ENCODE measurements around the gene NUP133. TPM values are rescaled to one million over a fixed set of nuclear protein-coding genes. Genes with fewer than 3 reads are reported as not detected.
"Not testable (repeated sequence)": the region's sequence is repeated elsewhere in the genome, so short reads cannot be mapped to it uniquely, and the experiment has no call there.

The NUP133 gene
- total RNA-seq, 2 donors from 2014 or later = 42.1 to 52.1 TPM

DNA sequence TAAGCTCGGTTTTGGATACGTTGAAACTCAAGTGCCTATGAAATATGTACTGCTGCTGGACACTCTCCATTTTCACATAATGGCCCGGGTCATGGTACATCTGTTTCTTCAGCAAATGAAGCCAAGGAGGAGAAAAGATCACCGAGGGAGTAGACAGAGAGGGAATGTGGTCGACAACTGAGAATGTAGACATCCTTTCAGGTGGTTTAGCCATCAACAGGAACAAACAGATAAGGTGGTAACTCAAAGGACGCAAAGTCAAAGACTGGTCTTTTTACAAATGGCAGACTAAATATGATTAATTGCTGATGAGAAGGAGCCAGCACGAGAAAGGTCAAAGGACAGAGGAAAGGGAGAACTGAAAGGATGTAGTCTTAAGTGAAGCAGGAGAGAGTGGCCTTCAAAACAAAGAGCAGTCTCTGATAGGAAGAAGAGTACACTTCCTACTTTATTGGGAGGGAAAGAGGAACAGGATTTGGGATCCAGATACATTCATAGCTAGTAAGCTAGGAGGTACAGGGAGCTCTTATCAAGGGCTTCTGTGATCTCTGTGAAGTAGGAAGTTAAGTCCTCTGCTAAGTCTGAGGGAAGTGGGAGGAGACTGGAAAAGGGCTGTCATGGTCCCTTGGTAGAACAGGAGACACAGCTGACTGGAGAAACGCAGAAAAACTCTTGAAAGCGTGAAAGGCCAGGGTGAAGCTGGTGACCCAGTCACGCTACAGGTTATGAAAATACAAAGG is 28.3 kb downstream of the NUP133 start:
- Mint-ChIP-seq H3K36me3 (ENCODE audit: low read depth) (peaks cover 94% of the 10 kb centered on the region), H3K4me1 (peaks cover 17% of the 10 kb centered on the region), H3K27ac (no peak overlapping the region), H3K4me3 (no peak overlapping the region), H3K9me3 (no peaks in the 10 kb centered on the region), H3K27me3 (no peaks in the 10 kb centered on the region)
- ATAC-seq (replicated peaks) = no peak

GRCh38 chr1:229478852-229479251 is 29.3 kb downstream of the NUP133 start:
- Mint-ChIP-seq H3K9me3 (no peaks in the 10 kb centered on the region), H3K4me1 (peaks cover 17% of the 10 kb centered on the region), H3K4me3 (no peak overlapping the region), H3K27me3 (no peaks in the 10 kb centered on the region), H3K27ac (no peak overlapping the region), H3K36me3 (ENCODE audit: low read depth) (peaks cover 97% of the 10 kb centered on the region)
- peak; percentile 76 for ATAC-seq (replicated peaks)

DNA sequence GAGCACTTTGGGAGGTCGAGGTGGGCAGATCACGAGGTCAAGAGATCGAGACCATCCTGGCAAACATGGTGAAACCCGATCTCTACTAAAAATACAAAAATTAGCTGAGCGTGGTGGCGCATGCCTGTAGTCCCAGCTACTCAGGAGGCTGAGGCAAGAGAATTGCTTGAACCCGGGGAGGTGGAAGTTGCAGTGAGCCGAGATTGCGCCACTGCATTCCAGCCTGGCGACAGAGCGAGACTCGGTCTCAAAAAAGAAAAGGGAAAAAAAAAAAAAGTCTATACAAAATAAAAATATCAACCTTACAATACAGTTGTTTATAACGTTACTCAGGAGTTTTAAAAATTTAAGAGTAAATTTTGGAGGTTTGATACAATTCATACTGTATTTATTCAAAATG is 32.3 kb downstream of the NUP133 start:
- ATAC-seq (replicated peaks); H3K9me3 Mint-ChIP-seq; H3K27ac Mint-ChIP-seq; H3K4me3 Mint-ChIP-seq; H3K27me3 Mint-ChIP-seq: not testable (repeated sequence)
- H3K36me3 Mint-ChIP-seq (ENCODE audit: low read depth) = peaks cover 88% of the 10 kb centered on the region
- H3K4me1 Mint-ChIP-seq = peaks cover 13% of the 10 kb centered on the region

DNA sequence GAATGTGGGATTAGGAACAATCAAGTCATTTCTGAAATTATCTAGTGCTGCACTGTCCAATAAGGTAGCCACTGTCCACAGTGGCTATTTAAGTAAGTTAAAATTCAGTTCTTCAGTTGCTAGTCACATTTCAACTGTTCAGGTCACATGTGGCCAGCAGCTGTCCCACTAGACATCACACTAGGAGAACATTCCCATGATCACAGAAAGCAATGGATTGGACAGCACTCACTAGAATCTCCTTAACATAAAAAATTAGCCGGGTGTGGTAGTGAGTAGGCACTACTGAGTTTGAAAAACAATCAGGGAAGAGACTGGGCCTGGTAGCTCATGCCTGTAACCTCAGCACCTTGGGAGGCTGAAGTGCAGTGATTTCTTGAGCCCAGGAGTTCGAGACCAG is 33.6 kb downstream of the NUP133 start:
- peak overlapping the region; percentile 19 for H3K27ac Mint-ChIP-seq

DNA sequence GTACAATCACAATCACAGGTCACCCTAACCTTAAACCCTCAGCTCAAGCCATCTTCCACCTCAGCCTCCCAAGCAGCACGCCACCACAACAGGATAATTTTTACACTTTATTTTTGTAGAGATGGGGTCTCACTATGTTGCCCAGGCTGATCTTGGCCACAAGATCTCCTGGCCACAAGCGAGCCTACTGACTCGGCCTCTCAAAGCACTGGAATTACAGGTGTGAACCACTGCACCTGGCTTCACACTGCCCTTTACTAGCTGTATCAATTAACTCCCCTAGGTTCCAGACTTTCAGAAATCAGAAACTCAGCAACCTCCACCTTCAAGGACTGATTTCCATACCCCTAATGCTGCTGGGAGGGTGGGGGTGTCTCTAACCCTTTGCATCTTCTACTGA is 37.0 kb downstream of the NUP133 start:
- Mint-ChIP-seq H3K27ac (no peak overlapping the region), H3K27me3 (no peaks in the 10 kb centered on the region), H3K4me1 (no peaks in the 10 kb centered on the region), H3K36me3 (ENCODE audit: low read depth) (peaks cover 91% of the 10 kb centered on the region), H3K4me3 (no peak overlapping the region), H3K9me3 (no peaks in the 10 kb centered on the region)
- no peak for ATAC-seq (replicated peaks)

More for the DNA sequence above, 33.6 kb downstream of the NUP133 start:
- H3K27me3 Mint-ChIP-seq = no peaks in the 10 kb centered on the region
- peaks cover 8% of the 10 kb centered on the region for H3K4me1 Mint-ChIP-seq
- peaks cover 88% of the 10 kb centered on the region for H3K36me3 Mint-ChIP-seq (ENCODE audit: low read depth)
- no peaks in the 10 kb centered on the region for H3K9me3 Mint-ChIP-seq
- ATAC-seq (replicated peaks) = no peak
- no peak overlapping the region for H3K4me3 Mint-ChIP-seq

GRCh38 chr1:229470406-229471043 is 37.6 kb downstream of the NUP133 start:
- H3K27ac Mint-ChIP-seq = no peak overlapping the region
- ATAC-seq (replicated peaks) = no peak
- peaks cover 91% of the 10 kb centered on the region for H3K36me3 Mint-ChIP-seq (ENCODE audit: low read depth)

DNA sequence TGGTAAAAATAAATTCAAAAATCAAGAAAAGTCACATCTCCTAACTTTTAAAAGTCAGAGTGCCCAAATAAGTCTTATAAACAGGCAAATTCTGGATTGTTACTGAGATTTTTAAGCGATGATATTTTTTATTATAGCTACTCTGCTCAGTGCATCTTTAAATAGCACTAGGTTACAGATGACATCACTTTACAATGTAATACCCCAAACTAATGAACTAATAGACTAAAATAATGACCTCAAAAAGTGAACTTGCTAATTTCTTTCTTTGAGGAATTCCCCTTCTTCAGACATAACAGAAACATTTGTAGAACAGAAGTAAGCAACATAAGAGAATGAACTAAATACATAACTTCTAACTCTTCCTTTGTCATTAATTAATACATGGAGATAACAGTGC is 41.3 kb downstream of the NUP133 start:
- H3K27ac Mint-ChIP-seq = no peak overlapping the region
- no peaks in the 10 kb centered on the region for H3K9me3 Mint-ChIP-seq
- H3K4me1 Mint-ChIP-seq = no peaks in the 10 kb centered on the region
- no peak for ATAC-seq (replicated peaks)
- H3K4me3 Mint-ChIP-seq = no peak overlapping the region
- H3K27me3 Mint-ChIP-seq = no peaks in the 10 kb centered on the region
- peaks cover 97% of the 10 kb centered on the region for H3K36me3 Mint-ChIP-seq (ENCODE audit: low read depth)

More at GRCh38 chr1:229470406-229471043, 37.6 kb downstream of the NUP133 start:
- Mint-ChIP-seq H3K27me3 (no peaks in the 10 kb centered on the region), H3K4me3 (no peak overlapping the region), H3K4me1 (no peaks in the 10 kb centered on the region), H3K9me3 (no peaks in the 10 kb centered on the region)

GRCh38 chr1:229464672-229465071 is 43.5 kb downstream of the NUP133 start:
- Mint-ChIP-seq H3K4me1 (no peaks in the 10 kb centered on the region), H3K27me3 (no peaks in the 10 kb centered on the region), H3K36me3 (ENCODE audit: low read depth) (peaks cover 100% of the 10 kb centered on the region), H3K27ac (no peak overlapping the region), H3K4me3 (no peak overlapping the region), H3K9me3 (no peaks in the 10 kb centered on the region)
- ATAC-seq (replicated peaks) = no peak

DNA sequence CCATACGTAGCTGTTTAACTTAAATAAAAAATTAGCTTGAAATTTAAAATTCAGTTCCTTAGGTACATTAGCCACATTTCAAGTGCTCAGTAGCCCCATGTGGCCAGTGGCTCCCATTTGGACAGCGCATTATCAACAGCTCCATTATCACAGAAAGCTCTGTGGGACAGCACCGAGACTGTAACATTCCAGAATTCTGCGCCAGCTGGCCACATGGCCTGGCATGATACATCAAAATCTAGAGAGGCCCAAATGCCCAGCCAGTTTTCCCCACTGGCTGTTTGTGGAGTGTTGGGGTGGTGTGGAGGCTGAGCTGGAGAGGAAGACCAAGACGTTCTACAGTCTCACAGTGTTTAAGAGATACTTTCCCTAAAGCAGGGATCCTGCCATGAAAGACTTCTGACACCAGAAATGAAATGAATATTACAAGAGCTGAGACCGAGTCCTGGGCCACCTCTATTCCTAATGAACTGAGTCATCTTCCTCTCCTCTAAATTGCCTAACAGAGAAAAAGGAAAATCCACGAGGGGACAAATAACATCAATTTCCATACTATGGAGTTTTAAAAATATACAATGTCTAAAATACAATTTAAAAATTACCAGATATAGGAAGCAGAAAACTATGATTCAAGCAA is 47.0 kb downstream of the NUP133 start:
- no peak overlapping the region for H3K27ac Mint-ChIP-seq
- no peaks in the 10 kb centered on the region for H3K27me3 Mint-ChIP-seq
- no peak for ATAC-seq (replicated peaks)
- H3K4me3 Mint-ChIP-seq = no peak overlapping the region
- no peaks in the 10 kb centered on the region for H3K4me1 Mint-ChIP-seq
- H3K9me3 Mint-ChIP-seq = no peaks in the 10 kb centered on the region
- peaks cover 97% of the 10 kb centered on the region for H3K36me3 Mint-ChIP-seq (ENCODE audit: low read depth)

- Mint-ChIP-seq H3K4me3 (no peak overlapping the region), H3K27ac (no peak overlapping the region), H3K4me1 (no peaks in the 10 kb centered on the region), H3K36me3 (ENCODE audit: low read depth) (peaks cover 96% of the 10 kb centered on the region), H3K9me3 (no peaks in the 10 kb centered on the region), H3K27me3 (no peaks in the 10 kb centered on the region)
- no peak for ATAC-seq (replicated peaks)
Measured at GRCh38 chr1:229459815-229460214, 48.3 kb downstream of the NUP133 start.

- Mint-ChIP-seq H3K9me3 (no peaks in the 10 kb centered on the region), H3K27me3 (no peaks in the 10 kb centered on the region), H3K27ac (no peak overlapping the region), H3K4me1 (no peaks in the 10 kb centered on the region), H3K4me3 (no peak overlapping the region), H3K36me3 (ENCODE audit: low read depth) (peaks cover 92% of the 10 kb centered on the region)
- no peak for ATAC-seq (replicated peaks)
Measured at GRCh38 chr1:229457436-229457835, 50.7 kb downstream of the NUP133 start.

GRCh38 chr1:229456016-229456415 is 52.1 kb downstream of the NUP133 start:
- Mint-ChIP-seq H3K9me3 (no peaks in the 10 kb centered on the region), H3K27me3 (no peaks in the 10 kb centered on the region), H3K36me3 (ENCODE audit: low read depth) (peaks cover 89% of the 10 kb centered on the region), H3K4me3 (no peak overlapping the region), H3K4me1 (no peaks in the 10 kb centered on the region), H3K27ac (no peak overlapping the region)
- no peak for ATAC-seq (replicated peaks)

GRCh38 chr1:229454056-229454455 is 54.1 kb downstream of the NUP133 start:
- H3K4me1 Mint-ChIP-seq = no peaks in the 10 kb centered on the region
- H3K36me3 Mint-ChIP-seq (ENCODE audit: low read depth) = peaks cover 85% of the 10 kb centered on the region
- H3K4me3 Mint-ChIP-seq = no peak overlapping the region
- no peaks in the 10 kb centered on the region for H3K9me3 Mint-ChIP-seq
- no peaks in the 10 kb centered on the region for H3K27me3 Mint-ChIP-seq
- no peak for ATAC-seq (replicated peaks)
- no peak overlapping the region for H3K27ac Mint-ChIP-seq

- Mint-ChIP-seq H3K4me3 (no peak overlapping the region), H3K27ac (no peak overlapping the region), H3K36me3 (ENCODE audit: low read depth) (peaks cover 87% of the 10 kb centered on the region), H3K4me1 (no peaks in the 10 kb centered on the region), H3K27me3 (no peaks in the 10 kb centered on the region), H3K9me3 (no peaks in the 10 kb centered on the region)
- no peak for ATAC-seq (replicated peaks)
Measured at GRCh38 chr1:229452956-229453801, 55.0 kb downstream of the NUP133 start.

Measured in activated T-helper 17 cell treated with anti-CD3 and anti-CD28 coated beads, Interleukin-2, amount 50 U/mL, for 72 hours (primary cell).